HEK293 (cell line): ENCODE measurements around the gene C11orf71.

Source experiments
- REPIN1 ChIP-seq: fragments of 450-650 bp; formaldehyde crosslinking; IDR thresholded peaks from 2 replicates; pipeline ENCODE4 v1.5.1; 2017; ENCODE audit warnings: missing biosample characterization, missing genetic modification characterization, low read depth
- YY1 ChIP-seq: fragments of 450-650 bp; formaldehyde crosslinking; IDR thresholded peaks from 2 replicates; pipeline ENCODE4 v1.5.1; 2018; ENCODE audit warnings: missing biosample characterization, missing genetic modification characterization
- TF ChIP-seq, protein P1 (sequence below): fragments of 450-650 bp; formaldehyde crosslinking; IDR thresholded peaks from 2 replicates; pipeline ENCODE4 v1.5.1; 2016; ENCODE audit warnings: missing biosample characterization, missing genetic modification characterization
- TF ChIP-seq, protein P2 (sequence below): sonication (generic); formaldehyde crosslinking; IDR thresholded peaks from 2 replicates; pipeline ENCODE4 v1.8.1; 2022; ENCODE audit warnings: mild to moderate bottlenecking, moderate library complexity, missing genetic modification reagents

DNA sequence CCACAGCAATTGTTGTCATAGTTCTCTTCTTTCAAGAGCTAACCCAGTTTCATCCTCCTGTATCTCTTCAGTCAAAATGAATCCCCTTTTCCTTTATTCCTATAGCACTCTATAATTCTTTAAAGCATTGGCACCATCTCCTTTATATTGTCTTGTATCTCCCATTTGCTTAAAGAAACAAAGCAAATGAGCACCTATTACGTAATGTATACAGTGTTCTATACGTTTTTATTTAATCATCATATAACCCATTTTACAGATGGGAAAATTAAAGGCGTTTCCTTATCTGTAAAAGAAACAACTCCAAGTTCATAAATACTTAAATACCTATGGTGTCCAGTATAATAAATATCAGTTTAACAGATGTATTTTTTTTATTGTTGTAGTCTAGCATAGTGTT lies 32.6 kb upstream of the C11orf71 start:
- TF ChIP-seq, protein P1, sequence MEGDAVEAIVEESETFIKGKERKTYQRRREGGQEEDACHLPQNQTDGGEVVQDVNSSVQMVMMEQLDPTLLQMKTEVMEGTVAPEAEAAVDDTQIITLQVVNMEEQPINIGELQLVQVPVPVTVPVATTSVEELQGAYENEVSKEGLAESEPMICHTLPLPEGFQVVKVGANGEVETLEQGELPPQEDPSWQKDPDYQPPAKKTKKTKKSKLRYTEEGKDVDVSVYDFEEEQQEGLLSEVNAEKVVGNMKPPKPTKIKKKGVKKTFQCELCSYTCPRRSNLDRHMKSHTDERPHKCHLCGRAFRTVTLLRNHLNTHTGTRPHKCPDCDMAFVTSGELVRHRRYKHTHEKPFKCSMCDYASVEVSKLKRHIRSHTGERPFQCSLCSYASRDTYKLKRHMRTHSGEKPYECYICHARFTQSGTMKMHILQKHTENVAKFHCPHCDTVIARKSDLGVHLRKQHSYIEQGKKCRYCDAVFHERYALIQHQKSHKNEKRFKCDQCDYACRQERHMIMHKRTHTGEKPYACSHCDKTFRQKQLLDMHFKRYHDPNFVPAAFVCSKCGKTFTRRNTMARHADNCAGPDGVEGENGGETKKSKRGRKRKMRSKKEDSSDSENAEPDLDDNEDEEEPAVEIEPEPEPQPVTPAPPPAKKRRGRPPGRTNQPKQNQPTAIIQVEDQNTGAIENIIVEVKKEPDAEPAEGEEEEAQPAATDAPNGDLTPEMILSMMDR (tag by site-specific recombination), result no peak
- no peak for TF ChIP-seq REPIN1 (tag by site-specific recombination)
- TF ChIP-seq, protein P2, sequence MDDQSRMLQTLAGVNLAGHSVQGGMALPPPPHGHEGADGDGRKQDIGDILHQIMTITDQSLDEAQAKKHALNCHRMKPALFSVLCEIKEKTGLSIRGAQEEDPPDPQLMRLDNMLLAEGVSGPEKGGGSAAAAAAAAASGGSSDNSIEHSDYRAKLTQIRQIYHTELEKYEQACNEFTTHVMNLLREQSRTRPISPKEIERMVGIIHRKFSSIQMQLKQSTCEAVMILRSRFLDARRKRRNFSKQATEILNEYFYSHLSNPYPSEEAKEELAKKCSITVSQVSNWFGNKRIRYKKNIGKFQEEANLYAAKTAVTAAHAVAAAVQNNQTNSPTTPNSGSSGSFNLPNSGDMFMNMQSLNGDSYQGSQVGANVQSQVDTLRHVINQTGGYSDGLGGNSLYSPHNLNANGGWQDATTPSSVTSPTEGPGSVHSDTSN (CRISPR knock-in tag), result no peak
- TF ChIP-seq YY1 (tag by site-specific recombination), result no peak
